Tongue (tissue), 2 donors: ENCODE results near the gene USP32. TPM values are rescaled to one million over a fixed set of nuclear protein-coding genes. Genes with fewer than 3 reads are reported as not detected.
"Not testable (repeated sequence)": the region's sequence is repeated elsewhere in the genome, so short reads cannot be mapped to it uniquely, and the experiment has no call there.

Source experiments
- DNase-seq: peaks from one replicate; pipeline ENCODE4 v3.0.0-alpha.2; 2015
- total RNA-seq: library from RNA; depleted of rRNA; stranded (reverse); fragments of >200 nt; gene quantifications from one replicate; pipeline ENCODE4 v1.2.3, GENCODE V29; 2014

Gene USP32
- total RNA-seq, 1 donor from 2014 or later = 49.0 TPM

GRCh38 chr17:60229188-60229802, 162.6 kb downstream of the USP32 start:
- no peak for DNase-seq

- not testable (repeated sequence) for DNase-seq
Measured at GRCh38 chr17:60227276-60227675, 164.7 kb downstream of the USP32 start.

GRCh38 chr17:60224064-60224463, 167.9 kb downstream of the USP32 start:
- peak; percentile 47 for DNase-seq

- no peak for DNase-seq
Measured at GRCh38 chr17:60223456-60223855, 168.5 kb downstream of the USP32 start.

GRCh38 chr17:60218774-60219173, 173.2 kb downstream of the USP32 start:
- DNase-seq = not testable (repeated sequence)

- not testable (repeated sequence) for DNase-seq
Measured at GRCh38 chr17:60215895-60216294, 176.0 kb downstream of the USP32 start.

GRCh38 chr17:60211282-60211681, 180.7 kb downstream of the USP32 start:
- not testable (repeated sequence) for DNase-seq

- not testable (repeated sequence) for DNase-seq
Measured at GRCh38 chr17:60208302-60208701, 183.6 kb downstream of the USP32 start.

GRCh38 chr17:60205782-60206181, 186.2 kb downstream of the USP32 start:
- not testable (repeated sequence) for DNase-seq

GRCh38 chr17:60198630-60199029, 193.3 kb downstream of the USP32 start:
- DNase-seq = not testable (repeated sequence)

GRCh38 chr17:60194141-60194540, 197.8 kb downstream of the USP32 start:
- not testable (repeated sequence) for DNase-seq

- DNase-seq = no peak
Measured at GRCh38 chr17:60193482-60193881, 198.5 kb downstream of the USP32 start.

GRCh38 chr17:60193032-60193431, 198.9 kb downstream of the USP32 start:
- not testable (repeated sequence) for DNase-seq

- DNase-seq = not testable (repeated sequence)
Measured at GRCh38 chr17:60190032-60190431, 201.9 kb downstream of the USP32 start.

GRCh38 chr17:60188759-60189158, 203.2 kb downstream of the USP32 start:
- DNase-seq = no peak

- DNase-seq = not testable (repeated sequence)
Measured at GRCh38 chr17:60186846-60187745, 204.8 kb downstream of the USP32 start.

- not testable (repeated sequence) for DNase-seq
Measured at GRCh38 chr17:60186372-60186771, 205.6 kb downstream of the USP32 start.

- not testable (repeated sequence) for DNase-seq
Measured at GRCh38 chr17:60180380-60180779, 211.6 kb downstream of the USP32 start.

- not testable (repeated sequence) for DNase-seq
Measured at GRCh38 chr17:60178180-60178579, 213.8 kb downstream of the USP32 start.

- DNase-seq = not testable (repeated sequence)
Measured at GRCh38 chr17:60176763-60177162, 215.2 kb downstream of the USP32 start.

GRCh38 chr17:60174767-60175166, 217.2 kb downstream of the USP32 start:
- DNase-seq = not testable (repeated sequence)

- no peak for DNase-seq
Measured at GRCh38 chr17:60174035-60174434, 217.9 kb downstream of the USP32 start.

- DNase-seq = no peak
Measured at GRCh38 chr17:60173304-60173819, 218.6 kb downstream of the USP32 start.
